HepG2 (cell line): ENCODE results near the gene MARS1. TPM values are rescaled to one million over a fixed set of nuclear protein-coding genes. Genes with fewer than 3 reads are reported as not detected.

ENCODE experiments used
- ATAD3A ChIP-seq: sonication (generic); formaldehyde crosslinking; IDR thresholded peaks from 2 replicates; pipeline ENCODE4 v1.4.0; 2020; ENCODE audit warnings: missing genetic modification reagents
- BRF2 ChIP-seq: sonication (generic); formaldehyde crosslinking; IDR thresholded peaks from 2 replicates; pipeline ENCODE4 v1.8.1; 2022; ENCODE audit warnings: mild to moderate bottlenecking, missing genetic modification reagents
- CREB3 ChIP-seq: sonication (generic); formaldehyde crosslinking; IDR thresholded peaks from 2 replicates; pipeline ENCODE4 v1.5.0; 2020; ENCODE audit warnings: missing genetic modification reagents
- GRHL1 ChIP-seq: sonication (generic); formaldehyde crosslinking; conservative IDR thresholded peaks from 2 replicates; pipeline ENCODE4 v1.8.0; 2022; ENCODE audit warnings: missing genetic modification reagents
- HBP1 ChIP-seq: IDR thresholded peaks from 2 replicates; pipeline ENCODE4 v1.6.1; 2016; ENCODE audit warnings: low read depth, control low read depth
- KMT2B ChIP-seq: IDR thresholded peaks from 2 replicates; pipeline ENCODE4 v1.6.1; 2016; ENCODE audit warnings: missing genetic modification reagents, missing compliant biosample characterization
- MAFF ChIP-seq: IDR thresholded peaks from 2 replicates; pipeline ENCODE4 v1.6.1; 2011; ENCODE audit warnings: low read depth, low read length, improper control_type of control experiment
- MED13 ChIP-seq: sonication (generic); formaldehyde crosslinking; IDR thresholded peaks from 2 replicates; pipeline ENCODE4 v1.5.0; 2020; ENCODE audit warnings: missing genetic modification reagents
- NFIB ChIP-seq: sonication (generic); formaldehyde crosslinking; IDR thresholded peaks from 2 replicates; pipeline ENCODE4 v1.9.0; 2021; ENCODE audit warnings: missing genetic modification reagents, mild to moderate bottlenecking, borderline replicate concordance
- POLR2A ChIP-seq, 2 experiments: IDR thresholded peaks; 2 replicates each; pipeline ENCODE4 v1.6.1; 2011; ENCODE audit warnings: low read depth in 2 of 2, low read length in 2 of 2, mild to moderate bottlenecking in 1 of 2, moderate library complexity in 1 of 2; ENCODE audit not compliant: insufficient read depth in 1 of 2
- PRDM4 ChIP-seq: sonication (generic); formaldehyde crosslinking; IDR thresholded peaks from 2 replicates; pipeline ENCODE4 v1.9.0; 2021; ENCODE audit warnings: missing genetic modification reagents, borderline replicate concordance
- RAD51 ChIP-seq: fragments of 450-650 bp; IDR thresholded peaks from 2 replicates; pipeline ENCODE4 v1.6.1; 2016; ENCODE audit warnings: borderline replicate concordance
- SCMH1 ChIP-seq: sonication (generic); formaldehyde crosslinking; IDR thresholded peaks from 2 replicates; pipeline ENCODE4 v1.9.0; 2021; ENCODE audit warnings: missing genetic modification reagents, mild to moderate bottlenecking, borderline replicate concordance
- THAP11 ChIP-seq: IDR thresholded peaks from 2 replicates; pipeline ENCODE4 v1.6.1; 2016; ENCODE audit warnings: missing biosample characterization, missing genetic modification reagents
- ZBTB1 ChIP-seq: sonication (generic); formaldehyde crosslinking; IDR thresholded peaks from 2 replicates; pipeline ENCODE4 v1.4.0; 2020; ENCODE audit warnings: missing genetic modification reagents, borderline replicate concordance
- ZBTB21 ChIP-seq: sonication (generic); formaldehyde crosslinking; IDR thresholded peaks from 2 replicates; pipeline ENCODE4 v1.4.0; 2020; ENCODE audit warnings: missing genetic modification reagents
- ZIK1 ChIP-seq: sonication (generic); formaldehyde crosslinking; IDR thresholded peaks from 2 replicates; pipeline ENCODE4 v1.5.0; 2020; ENCODE audit warnings: mild to moderate bottlenecking, low read depth, missing genetic modification reagents, borderline replicate concordance
- ZNF18 ChIP-seq: sonication (generic); formaldehyde crosslinking; IDR thresholded peaks from 2 replicates; pipeline ENCODE4 v1.8.0; 2022; ENCODE audit warnings: mild to moderate bottlenecking, missing genetic modification reagents; ENCODE audit not compliant: insufficient replicate concordance
- ZNF253 ChIP-seq: sonication (generic); formaldehyde crosslinking; IDR thresholded peaks from 2 replicates; pipeline ENCODE4 v1.8.0; 2022; ENCODE audit warnings: mild to moderate bottlenecking, missing genetic modification reagents, borderline replicate concordance
- ZNF644 ChIP-seq: IDR thresholded peaks from 2 replicates; pipeline ENCODE4 v1.6.1; 2016; ENCODE audit warnings: low read depth
- ZNF878 ChIP-seq: sonication (generic); formaldehyde crosslinking; IDR thresholded peaks from 2 replicates; pipeline ENCODE4 v1.8.1; 2023; ENCODE audit warnings: mild to moderate bottlenecking, missing genetic modification reagents, moderate library complexity
- polyA plus RNA-seq, 8 experiments: library from polyadenylated mRNA; depleted of rRNA in 3 of 8; stranded (reverse) in 7 of 8; unstranded in 1 of 8; fragments of >200 nt; fragmentation: Illumina TruSeq in 4 of 8; extraction: Trizol in 4 of 8; gene quantifications; 2 replicates each; pipeline versions ENCODE4 v1.2.1 to v1.2.3, GENCODE V29; 2011 to 2016; ENCODE audit warnings: low read depth in 4 of 8, missing spikeins in 1 of 8, mixed read lengths in 1 of 8; ENCODE audit not compliant: insufficient read depth in 1 of 8
- total RNA-seq, 5 experiments: library from RNA; depleted of rRNA; stranded (reverse); fragments of >200 nt; fragmentation: Illumina TruSeq; extraction: Trizol; gene quantifications; 2 replicates each; pipeline ENCODE4 v1.2.3, GENCODE V29; 2016; ENCODE audit warnings: low read depth in 1 of 5

Gene MARS1
- total and polyA plus RNA-seq, 2 of the 13 experiments (the other 11 are each of a cell fraction or from before 2014, with no cell fraction given), result 115 to 181 TPM

- TF ChIP-seq GRHL1 (CRISPR knock-in tag) (no peak), THAP11 (CRISPR knock-in tag) (peak; percentile 32; the same call in 1 of the 2 replicates), ZNF878 (CRISPR knock-in tag) (no peak), ATAD3A (no peak), BRF2 (CRISPR knock-in tag) (no peak), SCMH1 (no peak), MED13 (no peak), ZNF644 (CRISPR knock-in tag) (no peak), ZNF253 (no peak), ZNF18 (CRISPR knock-in tag) (no peak), ZBTB1 (no peak), POLR2A (IDR thresholded peaks at IDR 0.05; ENCODE audit: insufficient read depth in 1 of 2, low read depth in 2 of 2, low read length in 2 of 2) (peak in 1 of 2 experiments; percentile 41; a peak in 1 of 4 replicates), MAFF (no peak), KMT2B (CRISPR knock-in tag) (no peak), RAD51 (no peak), NFIB (CRISPR knock-in tag) (no peak), ZBTB21 (CRISPR knock-in tag) (no peak), PRDM4 (CRISPR knock-in tag) (no peak), HBP1 (CRISPR knock-in tag) (no peak), CREB3 (no peak), ZIK1 (CRISPR knock-in tag) (no peak)
Observed at GRCh38 chr12:57459055-57459749, 28.7 kb upstream of the MARS1 start (continued).
